NB4 (cell line): ENCODE measurements around the gene UQCC3.

Source experiments
- MAX ChIP-seq: IDR thresholded peaks from 2 replicates; pipeline ENCODE4 v1.6.1; 2011; ENCODE audit warnings: low read depth, low read length
- MYC ChIP-seq: IDR thresholded peaks from 2 replicates; pipeline ENCODE4 v1.6.1; 2011; ENCODE audit warnings: low read depth, low read length
- TF ChIP-seq, protein P1 (sequence below): IDR thresholded peaks from one replicate; pipeline ENCODE4 v1.5.1; 2012; ENCODE audit warnings: low read depth, low read length

DNA sequence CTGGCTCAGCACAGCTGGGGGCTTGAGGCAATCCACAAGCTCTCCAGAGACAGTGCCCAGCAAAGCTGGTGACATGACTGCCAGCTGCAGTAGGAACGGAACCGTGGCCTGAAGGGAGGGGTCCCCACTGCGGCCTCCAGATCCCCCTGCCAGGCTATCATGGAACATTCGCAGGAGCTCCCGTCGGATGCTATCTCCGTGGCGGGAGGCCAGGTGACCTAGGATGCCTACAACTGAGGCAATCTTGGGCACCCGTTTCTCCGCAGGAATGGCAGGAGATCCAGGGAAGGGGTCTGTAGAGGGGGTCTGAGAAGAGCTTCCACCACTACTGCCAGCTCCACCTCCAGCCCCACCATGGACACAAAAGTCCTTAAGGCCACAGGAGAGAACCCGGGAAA lies 22.5 kb upstream of the UQCC3 start:
- TF ChIP-seq, protein P1, sequence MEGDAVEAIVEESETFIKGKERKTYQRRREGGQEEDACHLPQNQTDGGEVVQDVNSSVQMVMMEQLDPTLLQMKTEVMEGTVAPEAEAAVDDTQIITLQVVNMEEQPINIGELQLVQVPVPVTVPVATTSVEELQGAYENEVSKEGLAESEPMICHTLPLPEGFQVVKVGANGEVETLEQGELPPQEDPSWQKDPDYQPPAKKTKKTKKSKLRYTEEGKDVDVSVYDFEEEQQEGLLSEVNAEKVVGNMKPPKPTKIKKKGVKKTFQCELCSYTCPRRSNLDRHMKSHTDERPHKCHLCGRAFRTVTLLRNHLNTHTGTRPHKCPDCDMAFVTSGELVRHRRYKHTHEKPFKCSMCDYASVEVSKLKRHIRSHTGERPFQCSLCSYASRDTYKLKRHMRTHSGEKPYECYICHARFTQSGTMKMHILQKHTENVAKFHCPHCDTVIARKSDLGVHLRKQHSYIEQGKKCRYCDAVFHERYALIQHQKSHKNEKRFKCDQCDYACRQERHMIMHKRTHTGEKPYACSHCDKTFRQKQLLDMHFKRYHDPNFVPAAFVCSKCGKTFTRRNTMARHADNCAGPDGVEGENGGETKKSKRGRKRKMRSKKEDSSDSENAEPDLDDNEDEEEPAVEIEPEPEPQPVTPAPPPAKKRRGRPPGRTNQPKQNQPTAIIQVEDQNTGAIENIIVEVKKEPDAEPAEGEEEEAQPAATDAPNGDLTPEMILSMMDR = no peak
- TF ChIP-seq MYC (no peak), MAX (no peak)
